Stimulated activated naive B cell treated with anti-CD40 and anti-IgM and Interleukin-4, amounts not matched to agents 10 μg/mL and 1 μg/mL and 100 μg/mL, for 72 hours (primary cell): ENCODE data around the gene SAA2.
"Not testable (repeated sequence)": the region's sequence is repeated elsewhere in the genome, so short reads cannot be mapped to it uniquely, and the experiment has no call there.

Experiments used
- ATAC-seq, 2 donors: fragments of 150-1000 bp; cut with Tn5 transposase; replicated peaks; 2 replicates each; pipeline ENCODE4 v1.10.0; 2021; ENCODE audit warnings: moderate library complexity in 1 of 2
- DNase-seq: peaks from one replicate; pipeline ENCODE4 v3.0.0; 2021
- H3K27ac Mint-ChIP-seq: one replicate; pipeline ENCODE4 v1.8.0; 2022; ENCODE audit warnings: mild to moderate bottlenecking, mixed read lengths
- H3K27me3 Mint-ChIP-seq, 2 donors: one replicate each; pipeline ENCODE4 v1.8.0; 2022; ENCODE audit warnings: mixed read lengths in 2 of 2
- H3K36me3 Mint-ChIP-seq, 2 donors: one replicate each; pipeline ENCODE4 v1.8.0; 2022; ENCODE audit warnings: mixed read lengths in 2 of 2, mild to moderate bottlenecking in 1 of 2
- H3K4me1 Mint-ChIP-seq, 2 donors: one replicate each; pipeline ENCODE4 v1.8.0; 2022; ENCODE audit warnings: mixed read lengths in 2 of 2, mild to moderate bottlenecking in 1 of 2
- H3K4me3 Mint-ChIP-seq, 2 donors: one replicate each; pipeline ENCODE4 v1.8.0; 2022; ENCODE audit warnings: mild to moderate bottlenecking in 2 of 2, mixed read lengths in 2 of 2, moderate library complexity in 1 of 2
- H3K9me3 Mint-ChIP-seq, 2 donors: one replicate each; pipeline ENCODE4 v1.8.0; 2022; ENCODE audit warnings: mixed read lengths in 2 of 2, mild to moderate bottlenecking in 1 of 2

The SAA2 gene

GRCh38 chr11:18197738-18198137, 50.7 kb downstream of the SAA2 start:
- not testable (repeated sequence) for H3K4me3 Mint-ChIP-seq, H3K9me3 Mint-ChIP-seq, H3K27ac Mint-ChIP-seq, H3K36me3 Mint-ChIP-seq, H3K4me1 Mint-ChIP-seq, DNase-seq, ATAC-seq
- peaks cover 27 to 46% of the 10 kb centered on the region in 2 donors for H3K27me3 Mint-ChIP-seq

DNA sequence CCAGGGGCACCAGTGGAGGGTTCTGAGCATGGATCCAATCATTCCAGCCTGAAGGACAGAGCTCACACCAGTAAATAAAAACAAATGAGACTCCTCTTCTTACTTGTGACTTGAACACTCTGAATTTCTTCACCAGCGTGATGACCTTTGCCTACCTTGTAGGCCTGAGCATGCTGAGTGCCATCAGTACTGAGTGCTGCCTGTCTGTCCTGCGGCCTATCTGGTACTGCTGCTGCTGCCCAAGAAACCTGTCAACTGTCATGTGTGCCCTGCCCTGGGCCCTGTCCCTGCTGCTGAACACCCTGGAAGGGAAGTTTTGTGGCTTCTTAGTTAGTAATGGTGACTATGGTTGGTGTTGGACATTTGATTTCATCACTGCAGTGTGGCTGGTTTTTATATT, 51.9 kb downstream of the SAA2 start:
- peaks cover 6% of the 10 kb centered on the region in 2 donors for H3K4me1 Mint-ChIP-seq
- H3K27me3 Mint-ChIP-seq = peaks cover 32 to 40% of the 10 kb centered on the region in 2 donors
- no peak overlapping the region for H3K27ac Mint-ChIP-seq
- H3K9me3 Mint-ChIP-seq = peaks cover 0 to 2% of the 10 kb centered on the region in 2 donors
- peaks cover 0 to 3% of the 10 kb centered on the region in 2 donors for H3K36me3 Mint-ChIP-seq
- ATAC-seq (no peak), DNase-seq (no peak)
- no peak overlapping the region for H3K4me3 Mint-ChIP-seq
